ENCODE data around the gene MYBPHL. TPM values are rescaled to one million over a fixed set of nuclear protein-coding genes. Genes with fewer than 3 reads are reported as not detected.

Gene MYBPHL
- total RNA-seq, 1 donor from 2014 or later, result 0.60 TPM

- H3K4me1 Mint-ChIP-seq (ENCODE audit: unreplicated experiment), result peaks cover 12% of the 10 kb centered on the region
- no peaks in the 10 kb centered on the region for H3K27me3 Mint-ChIP-seq
- H3K9me3 Mint-ChIP-seq, result no peaks in the 10 kb centered on the region
- H3K27ac Mint-ChIP-seq, result no peak overlapping the region
- TF ChIP-seq CTCF (conservative IDR thresholded peaks at IDR 0.05), result no peak
- H3K4me3 Mint-ChIP-seq, result no peak overlapping the region
- DNase-seq (ENCODE audit: extremely low spot score, unreplicated experiment), result no peak
- H3K36me3 Mint-ChIP-seq, result peaks cover 13% of the 10 kb centered on the region
Observed at GRCh38 chr1:109247401-109248365, 59.1 kb downstream of the MYBPHL start.

GRCh38 chr1:109246141-109246551 lies 60.7 kb downstream of the MYBPHL start:
- Mint-ChIP-seq H3K9me3 (no peaks in the 10 kb centered on the region), H3K4me3 (no peak overlapping the region), H3K4me1 (ENCODE audit: unreplicated experiment) (peaks cover 19% of the 10 kb centered on the region), H3K36me3 (no peaks in the 10 kb centered on the region), H3K27me3 (peaks cover 3% of the 10 kb centered on the region), H3K27ac (no peak overlapping the region)
- no peak for DNase-seq (ENCODE audit: extremely low spot score, unreplicated experiment)
- no peak for TF ChIP-seq CTCF (conservative IDR thresholded peaks at IDR 0.05)

GRCh38 chr1:109243860-109244552 lies 62.8 kb downstream of the MYBPHL start:
- no peak for TF ChIP-seq CTCF (conservative IDR thresholded peaks at IDR 0.05)
- Mint-ChIP-seq H3K4me1 (ENCODE audit: unreplicated experiment) (peaks cover 19% of the 10 kb centered on the region), H3K4me3 (no peak overlapping the region), H3K27me3 (peaks cover 3% of the 10 kb centered on the region), H3K27ac (no peak overlapping the region), H3K36me3 (no peaks in the 10 kb centered on the region), H3K9me3 (no peaks in the 10 kb centered on the region)
- no peak for DNase-seq (ENCODE audit: extremely low spot score, unreplicated experiment)

- Mint-ChIP-seq H3K27ac (no peak overlapping the region), H3K9me3 (no peaks in the 10 kb centered on the region), H3K27me3 (peaks cover 3% of the 10 kb centered on the region), H3K4me3 (no peak overlapping the region), H3K4me1 (ENCODE audit: unreplicated experiment) (peaks cover 19% of the 10 kb centered on the region), H3K36me3 (peaks cover 5% of the 10 kb centered on the region)
- TF ChIP-seq CTCF (conservative IDR thresholded peaks at IDR 0.05), result no peak
- DNase-seq (ENCODE audit: extremely low spot score, unreplicated experiment), result no peak
Observed at GRCh38 chr1:109243221-109243620, 63.6 kb downstream of the MYBPHL start.

GRCh38 chr1:109242387-109242786 lies 64.4 kb downstream of the MYBPHL start:
- DNase-seq (ENCODE audit: extremely low spot score, unreplicated experiment), result no peak
- H3K27ac Mint-ChIP-seq, result peak overlapping the region; percentile 35
- H3K36me3 Mint-ChIP-seq, result peaks cover 5% of the 10 kb centered on the region
- H3K4me3 Mint-ChIP-seq, result no peak overlapping the region
- TF ChIP-seq CTCF (conservative IDR thresholded peaks at IDR 0.05), result no peak
- peaks cover 19% of the 10 kb centered on the region for H3K4me1 Mint-ChIP-seq (ENCODE audit: unreplicated experiment)
- no peaks in the 10 kb centered on the region for H3K9me3 Mint-ChIP-seq
- peaks cover 3% of the 10 kb centered on the region for H3K27me3 Mint-ChIP-seq

Other genes with a start within 250 kb of the MYBPHL start
- gene TAF13, start 231.0 kb downstream of the MYBPHL start, total RNA-seq (ENCODE audit: low replicate concordance), result 30.0 and 37.8 TPM in 2 replicates
- 29.6 and 38.8 TPM in 2 replicates for gene TMEM167B, start 216.2 kb downstream of the MYBPHL start, total RNA-seq (ENCODE audit: low replicate concordance)
- gene ELAPOR1, start 192.9 kb downstream of the MYBPHL start, total RNA-seq (ENCODE audit: low replicate concordance), result 25.6 and 27.4 TPM in 2 replicates
- gene SARS1, start 93.1 kb downstream of the MYBPHL start, total RNA-seq (ENCODE audit: low replicate concordance), result 136 and 173 TPM in 2 replicates
- gene CELSR2, start 57.5 kb downstream of the MYBPHL start, total RNA-seq (ENCODE audit: low replicate concordance), result 23.4 and 35.5 TPM in 2 replicates
- 10.3 and 46.2 TPM in 2 replicates for gene PSRC1, start 23.9 kb downstream of the MYBPHL start, total RNA-seq (ENCODE audit: low replicate concordance)
- gene SORT1, start 90.9 kb upstream of the MYBPHL start, total RNA-seq (ENCODE audit: low replicate concordance), result 52.3 and 88.6 TPM in 2 replicates
- 84.3 and 85.7 TPM in 2 replicates for gene PSMA5, start 119.4 kb upstream of the MYBPHL start, total RNA-seq (ENCODE audit: low replicate concordance)
- gene SYPL2, start 159.5 kb upstream of the MYBPHL start, total RNA-seq (ENCODE audit: low replicate concordance), result 0.33 and 0.58 TPM in 2 replicates
- gene ATXN7L2, start 176.9 kb upstream of the MYBPHL start, total RNA-seq (ENCODE audit: low replicate concordance), result 5.7 and 12.0 TPM in 2 replicates
- gene CYB561D1, start 187.1 kb upstream of the MYBPHL start, total RNA-seq (ENCODE audit: low replicate concordance), result 10.4 and 14.3 TPM in 2 replicates
- 5.4 and 6.1 TPM in 2 replicates for gene AMIGO1, start 202.7 kb upstream of the MYBPHL start, total RNA-seq (ENCODE audit: low replicate concordance)
- not detected in 2 replicates for gene GPR61, start 232.9 kb upstream of the MYBPHL start, total RNA-seq (ENCODE audit: low replicate concordance)
- gene GNAI3, start 241.6 kb upstream of the MYBPHL start, total RNA-seq (ENCODE audit: low replicate concordance), result 8.8 and 8.9 TPM in 2 replicates

All from type B pancreatic cell (in vitro differentiated cells).